SK-N-SH treated with all-trans-retinoic acid at 6 μM for 48 hours (cell line): ENCODE results near the gene MATN4.

Source experiments
- BACH2 ChIP-seq: fragments of 250-450 bp; sonication (Bioruptor Pico); IDR thresholded peaks from 2 replicates; pipeline ENCODE4 v1.9.0; 2021; ENCODE audit warnings: mild to moderate bottlenecking, borderline replicate concordance
- CSRNP3 ChIP-seq: fragments of 250-450 bp; sonication (Bioruptor Pico); IDR thresholded peaks from 2 replicates; pipeline ENCODE4 v1.5.1; 2021; ENCODE audit warnings: mild to moderate bottlenecking, moderate library complexity
- ESRRG ChIP-seq: fragments of 250-450 bp; sonication (Bioruptor Pico); IDR thresholded peaks from 2 replicates; pipeline ENCODE4 v1.6.1; 2021; ENCODE audit warnings: mild to moderate bottlenecking
- RARB ChIP-seq: fragments of 250-450 bp; sonication (Bioruptor Pico); IDR thresholded peaks from 2 replicates; pipeline ENCODE4 v1.8.0; 2021; ENCODE audit warnings: mild to moderate bottlenecking, moderate library complexity
- TSHZ2 ChIP-seq: fragments of 250-450 bp; sonication (Bioruptor Pico); IDR thresholded peaks from 2 replicates; pipeline ENCODE4 v1.5.0; 2020; ENCODE audit warnings: mild to moderate bottlenecking, moderate library complexity
- ZFP3 ChIP-seq: fragments of 250-450 bp; sonication (Bioruptor Pico); IDR thresholded peaks from 2 replicates; pipeline ENCODE4 v1.5.0; 2020; ENCODE audit warnings: mild to moderate bottlenecking, moderate library complexity
- ZFP30 ChIP-seq: fragments of 450-650 bp; formaldehyde crosslinking; IDR thresholded peaks from 2 replicates; pipeline ENCODE4 v1.5.0; 2022; ENCODE audit warnings: mild to moderate bottlenecking, moderate library complexity
- ZNF70 ChIP-seq: fragments of 450-650 bp; formaldehyde crosslinking; IDR thresholded peaks from 2 replicates; pipeline ENCODE4 v1.5.0; 2020; ENCODE audit warnings: mild to moderate bottlenecking, moderate library complexity
- TF ChIP-seq, protein P1 (sequence below): fragments of 250-450 bp; sonication (Bioruptor Pico); IDR thresholded peaks from 2 replicates; pipeline ENCODE4 v1.8.0; 2020; ENCODE audit warnings: mild to moderate bottlenecking, moderate library complexity, borderline replicate concordance
- TF ChIP-seq, protein P2 (sequence below): fragments of 250-450 bp; sonication (Bioruptor Pico); IDR thresholded peaks from 2 replicates; pipeline ENCODE4 v1.5.1; 2020; ENCODE audit warnings: low read depth, mild to moderate bottlenecking, moderate library complexity

GRCh38 chr20:45328451-45328850, 20.4 kb upstream of the MATN4 start:
- TF ChIP-seq BACH2 (CRISPR knock-in tag) (no peak), RARB (CRISPR knock-in tag) (no peak), ESRRG (CRISPR knock-in tag) (no peak), ZNF70 (CRISPR knock-in tag) (no peak), ZFP30 (CRISPR knock-in tag) (no peak), TSHZ2 (CRISPR knock-in tag) (no peak), ZFP3 (CRISPR knock-in tag) (no peak), CSRNP3 (CRISPR knock-in tag) (no peak)
- TF ChIP-seq, protein P1, sequence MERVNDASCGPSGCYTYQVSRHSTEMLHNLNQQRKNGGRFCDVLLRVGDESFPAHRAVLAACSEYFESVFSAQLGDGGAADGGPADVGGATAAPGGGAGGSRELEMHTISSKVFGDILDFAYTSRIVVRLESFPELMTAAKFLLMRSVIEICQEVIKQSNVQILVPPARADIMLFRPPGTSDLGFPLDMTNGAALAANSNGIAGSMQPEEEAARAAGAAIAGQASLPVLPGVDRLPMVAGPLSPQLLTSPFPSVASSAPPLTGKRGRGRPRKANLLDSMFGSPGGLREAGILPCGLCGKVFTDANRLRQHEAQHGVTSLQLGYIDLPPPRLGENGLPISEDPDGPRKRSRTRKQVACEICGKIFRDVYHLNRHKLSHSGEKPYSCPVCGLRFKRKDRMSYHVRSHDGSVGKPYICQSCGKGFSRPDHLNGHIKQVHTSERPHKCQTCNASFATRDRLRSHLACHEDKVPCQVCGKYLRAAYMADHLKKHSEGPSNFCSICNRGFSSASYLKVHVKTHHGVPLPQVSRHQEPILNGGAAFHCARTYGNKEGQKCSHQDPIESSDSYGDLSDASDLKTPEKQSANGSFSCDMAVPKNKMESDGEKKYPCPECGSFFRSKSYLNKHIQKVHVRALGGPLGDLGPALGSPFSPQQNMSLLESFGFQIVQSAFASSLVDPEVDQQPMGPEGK: no peak
- TF ChIP-seq, protein P2, sequence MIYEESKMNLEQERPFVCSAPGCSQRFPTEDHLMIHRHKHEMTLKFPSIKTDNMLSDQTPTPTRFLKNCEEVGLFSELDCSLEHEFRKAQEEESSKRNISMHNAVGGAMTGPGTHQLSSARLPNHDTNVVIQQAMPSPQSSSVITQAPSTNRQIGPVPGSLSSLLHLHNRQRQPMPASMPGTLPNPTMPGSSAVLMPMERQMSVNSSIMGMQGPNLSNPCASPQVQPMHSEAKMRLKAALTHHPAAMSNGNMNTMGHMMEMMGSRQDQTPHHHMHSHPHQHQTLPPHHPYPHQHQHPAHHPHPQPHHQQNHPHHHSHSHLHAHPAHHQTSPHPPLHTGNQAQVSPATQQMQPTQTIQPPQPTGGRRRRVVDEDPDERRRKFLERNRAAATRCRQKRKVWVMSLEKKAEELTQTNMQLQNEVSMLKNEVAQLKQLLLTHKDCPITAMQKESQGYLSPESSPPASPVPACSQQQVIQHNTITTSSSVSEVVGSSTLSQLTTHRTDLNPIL (CRISPR knock-in tag): no peak
